ENCODE results near the gene SNX14. TPM values are rescaled to one million over a fixed set of nuclear protein-coding genes. Genes with fewer than 3 reads are reported as not detected.

The SNX14 gene
- total and polyA plus RNA-seq, 10 of the 15 experiments (the other 5 are each of a cell fraction or from before 2014, with no cell fraction given) = 34.2 to 122 (median 51.0) TPM

- no peak for TF ChIP-seq ZBTB11 (CRISPR knock-in tag; IDR thresholded peaks at IDR 0.05)
Observed at GRCh38 chr6:85461798-85462170, 131.9 kb downstream of the SNX14 start (continued).

- BruUV-seq (replicated peaks) = no TSS peak
- peaks cover 2% of the 10 kb centered on the region for H3K79me2 ChIP-seq (ENCODE audit: control insufficient read depth, insufficient read depth, low read length)
- H2AFZ ChIP-seq (ENCODE audit: control insufficient read depth, low read depth, low read length) = peak overlapping the region; percentile 71
- FAIRE-seq (peak; percentile 77), DNase-seq (ENCODE audit: low read depth, low spot score) (peak; percentile 85), ATAC-seq (peak; percentile 84)
- intact Hi-C loops (cut with micrococcal nuclease; ENCODE audit: unreplicated experiment) (no loop called here), in situ Hi-C loops (cut with MboI) (no loop called here)
- no peaks in the 10 kb centered on the region for H3K27me3 ChIP-seq (replicated peaks in 1 of 2; ENCODE audit: control insufficient read depth in 2 of 2, insufficient read depth in 2 of 2, low read length in 1 of 2)
- no peak overlapping the region; the same call in 1 of the 2 replicates for H3K4me3 ChIP-seq
- no peaks in the 10 kb centered on the region for H3K36me3 ChIP-seq (ENCODE audit: control insufficient read depth in 2 of 2, insufficient read depth in 2 of 2, low read length in 1 of 2)
- RAD21 ChIA-PET (ENCODE audit: unreplicated experiment) = interaction anchor here (0.5 to 7.3 kb wide), 10 partner anchors 10 to 170 kb away, joined by 3 to 76 read pairs (median 4); partner anchors contain the start of gene NT5E
- 16% methylated on average over 4 of the region's 4 CpGs for WGBS (ENCODE audit: insufficient coverage, insufficient replicate concordance, low lambda C conversion rate, missing lambda C conversion rate)
- CTCF ChIA-PET = interaction anchor here (0.8 to 3.8 kb wide), 5 partner anchors 11 to 76 kb away, joined by 3 to 52 read pairs (median 4); partner anchors contain the start of gene NT5E
- H3K9me3 ChIP-seq (replicated peaks; ENCODE audit: control insufficient read depth, insufficient read depth, low read length) = no peaks in the 10 kb centered on the region
- peak overlapping the region; percentile 88 for H3K4me2 ChIP-seq (ENCODE audit: control insufficient read depth, insufficient read depth)
- peaks cover 59% of the 10 kb centered on the region for H3K4me1 ChIP-seq (ENCODE audit: control insufficient read depth, insufficient read depth, low read length)
- SMC1A ChIA-PET (ENCODE audit: uncharacterized antibody, unreplicated experiment) = interaction anchor here (0.5 to 9.8 kb wide), 9 partner anchors 12 to 413 kb away, joined by 3 to 138 read pairs (median 4); partner anchors contain the start of gene NT5E
- POLR2A ChIA-PET = interaction anchor here (1.0 to 8.0 kb wide), 4 partner anchors 10 to 217 kb away, joined by 3 to 64 read pairs (median 6); partner anchors contain the start of gene NT5E
- H4K20me1 ChIP-seq (ENCODE audit: control insufficient read depth, insufficient read depth) = no peaks in the 10 kb centered on the region
- H3K27ac ChIP-seq (ENCODE audit: control insufficient read depth, insufficient read depth) = peak overlapping the region; percentile 74
- H3K9ac ChIP-seq (ENCODE audit: control insufficient read depth, insufficient read depth, low read length) = peak overlapping the region; percentile 40
- TF ChIP-seq JUNB (IDR thresholded peaks at IDR 0.05) (no peak), FOXK2 (IDR thresholded peaks at IDR 0.05) (no peak), E2F8 (IDR thresholded peaks at IDR 0.05; ENCODE audit: low read depth, partially characterized antibody) (peak; percentile 48), ZBTB11 (CRISPR knock-in tag; IDR thresholded peaks at IDR 0.05) (no peak), BMI1 (IDR thresholded peaks at IDR 0.05; ENCODE audit: borderline replicate concordance) (peak; percentile 50; the same call in 1 of the 2 replicates), BHLHE40 (IDR thresholded peaks at IDR 0.05; ENCODE audit: borderline replicate concordance in 1 of 2, low read depth in 2 of 2, low read length in 1 of 2) (peak; percentile 53 to 56; a peak in 3 of 4 replicates), NR2F1 (conservative IDR thresholded peaks at IDR 0.05) (peak; percentile 51), POLR2AphosphoS5 (IDR thresholded peaks at IDR 0.05; ENCODE audit: low read length) (no peak), POU2F2 (IDR thresholded peaks at IDR 0.05; ENCODE audit: borderline replicate concordance, low read depth, low read length) (peak; percentile 58; the same call in 1 of the 3 replicates), ZZZ3 (IDR thresholded peaks at IDR 0.05; ENCODE audit: control insufficient read depth, insufficient read length, low read depth) (no peak)
Observed at GRCh38 chr6:85460921-85461797, 132.5 kb downstream of the SNX14 start.
